Mammary microvascular endothelial cell (primary cell): ENCODE results near the gene SLC6A18. TPM values are rescaled to one million over a fixed set of nuclear protein-coding genes. Genes with fewer than 3 reads are reported as not detected.

Source experiments
- total RNA-seq: library from RNA; depleted of rRNA; stranded (reverse); fragments of >200 nt; gene quantifications from 2 replicates; pipeline ENCODE4 v1.2.3, GENCODE V29; 2015

Gene SLC6A18, protein sequence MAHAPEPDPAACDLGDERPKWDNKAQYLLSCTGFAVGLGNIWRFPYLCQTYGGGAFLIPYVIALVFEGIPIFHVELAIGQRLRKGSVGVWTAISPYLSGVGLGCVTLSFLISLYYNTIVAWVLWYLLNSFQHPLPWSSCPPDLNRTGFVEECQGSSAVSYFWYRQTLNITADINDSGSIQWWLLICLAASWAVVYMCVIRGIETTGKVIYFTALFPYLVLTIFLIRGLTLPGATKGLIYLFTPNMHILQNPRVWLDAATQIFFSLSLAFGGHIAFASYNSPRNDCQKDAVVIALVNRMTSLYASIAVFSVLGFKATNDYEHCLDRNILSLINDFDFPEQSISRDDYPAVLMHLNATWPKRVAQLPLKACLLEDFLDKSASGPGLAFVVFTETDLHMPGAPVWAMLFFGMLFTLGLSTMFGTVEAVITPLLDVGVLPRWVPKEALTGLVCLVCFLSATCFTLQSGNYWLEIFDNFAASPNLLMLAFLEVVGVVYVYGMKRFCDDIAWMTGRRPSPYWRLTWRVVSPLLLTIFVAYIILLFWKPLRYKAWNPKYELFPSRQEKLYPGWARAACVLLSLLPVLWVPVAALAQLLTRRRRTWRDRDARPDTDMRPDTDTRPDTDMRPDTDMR
- total RNA-seq = not detected in 2 replicates

DNA sequence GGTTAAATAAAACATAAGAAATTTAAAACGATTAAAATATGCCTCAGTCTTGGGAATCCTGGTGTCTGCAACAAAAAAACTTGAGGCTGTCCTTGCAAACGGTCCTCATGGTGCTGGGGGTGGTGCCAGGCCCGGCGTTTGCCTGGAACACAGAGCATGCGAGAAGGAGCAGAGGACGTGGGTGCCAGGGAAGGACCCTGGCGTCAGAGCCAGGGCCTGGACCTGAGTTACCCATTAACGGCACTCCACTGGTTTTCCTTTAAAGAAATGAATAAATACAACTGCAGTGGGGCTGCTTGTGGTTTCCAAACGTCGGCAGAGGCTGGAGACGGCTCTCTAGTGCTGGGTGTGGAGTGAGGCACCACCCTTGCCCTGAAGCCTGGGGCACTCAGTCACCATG is at the start of gene SLC6A18:
Gene SLC6A18, plus strand, starts transcription at position 301 of the 400 bp plus-strand sequence. Its CDS starts 97 bp downstream, at position 398.

DNA sequence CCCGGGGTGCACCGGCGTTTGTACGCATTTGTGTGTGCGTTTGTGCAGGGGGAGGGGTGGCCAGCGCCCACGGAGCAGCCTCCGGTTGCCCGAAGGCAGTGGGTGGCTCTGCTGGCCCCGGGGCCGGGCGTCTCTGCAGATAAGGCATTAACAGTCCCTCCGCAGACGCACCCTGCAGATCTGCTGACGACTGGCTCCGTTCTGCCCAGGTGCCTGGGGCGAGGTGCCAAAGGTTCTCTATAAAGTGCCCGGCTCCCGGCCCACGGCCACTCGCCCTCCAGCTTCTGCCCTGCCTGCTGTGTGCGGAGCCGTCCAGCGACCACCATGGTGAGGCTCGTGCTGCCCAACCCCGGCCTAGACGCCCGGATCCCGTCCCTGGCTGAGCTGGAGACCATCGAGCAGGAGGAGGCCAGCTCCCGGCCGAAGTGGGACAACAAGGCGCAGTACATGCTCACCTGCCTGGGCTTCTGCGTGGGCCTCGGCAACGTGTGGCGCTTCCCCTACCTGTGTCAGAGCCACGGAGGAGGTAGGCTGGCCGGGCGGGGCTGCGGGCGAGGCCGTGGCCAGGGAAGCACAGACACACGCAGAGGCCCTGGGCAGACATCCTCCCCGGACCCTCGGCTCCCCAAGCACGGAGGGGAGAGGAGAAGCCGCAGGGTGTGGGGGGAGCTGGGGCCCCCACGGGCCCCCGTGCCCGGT is 23.7 kb upstream of the SLC6A18 start, which contains the start of gene SLC6A19:
Gene SLC6A19, plus strand, starts transcription at position 269 of the 699 bp plus-strand sequence. Its CDS starts 56 bp downstream, at position 325.

DNA sequence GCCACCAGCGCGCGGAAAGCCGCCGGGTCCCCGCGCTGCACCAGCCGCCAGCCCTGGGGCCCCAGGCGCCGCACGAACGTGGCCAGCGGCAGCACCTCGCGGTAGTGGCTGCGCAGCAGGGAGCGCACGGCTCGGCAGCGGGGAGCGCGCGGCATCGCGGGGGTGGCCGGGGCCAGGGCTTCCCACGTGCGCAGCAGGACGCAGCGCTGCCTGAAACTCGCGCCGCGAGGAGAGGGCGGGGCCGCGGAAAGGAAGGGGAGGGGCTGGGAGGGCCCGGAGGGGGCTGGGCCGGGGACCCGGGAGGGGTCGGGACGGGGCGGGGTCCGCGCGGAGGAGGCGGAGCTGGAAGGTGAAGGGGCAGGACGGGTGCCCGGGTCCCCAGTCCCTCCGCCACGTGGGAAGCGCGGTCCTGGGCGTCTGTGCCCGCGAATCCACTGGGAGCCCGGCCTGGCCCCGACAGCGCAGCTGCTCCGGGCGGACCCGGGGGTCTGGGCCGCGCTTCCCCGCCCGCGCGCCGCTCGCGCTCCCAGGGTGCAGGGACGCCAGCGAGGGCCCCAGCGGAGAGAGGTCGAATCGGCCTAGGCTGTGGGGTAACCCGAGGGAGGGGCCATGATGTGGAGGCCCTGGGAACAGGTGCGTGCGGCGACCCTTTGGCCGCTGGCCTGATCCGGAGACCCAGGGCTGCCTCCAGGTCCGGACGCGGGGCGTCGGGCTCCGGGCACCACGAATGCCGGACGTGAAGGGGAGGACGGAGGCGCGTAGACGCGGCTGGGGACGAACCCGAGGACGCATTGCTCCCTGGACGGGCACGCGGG is 69.9 kb downstream of the SLC6A18 start, which contains the start of gene TERT:
Gene TERT, minus strand, starts transcription at position 234 of the 815 bp plus-strand sequence. Its CDS starts 79 bp downstream, at position 155.

Other genes starting within 250 kb of the SLC6A18 start
- 0.25 TPM in 1 of 2 replicates, not detected in the other for gene NKD2, start 216.6 kb upstream of the SLC6A18 start, total RNA-seq
- 19.8 and 27.1 TPM in 2 replicates for gene SLC12A7, start 113.3 kb upstream of the SLC6A18 start, total RNA-seq
- gene SLC6A19, start 23.8 kb upstream of the SLC6A18 start, total RNA-seq = not detected in 2 replicates
- not detected in 2 replicates for gene TERT, start 69.7 kb downstream of the SLC6A18 start, total RNA-seq
- gene CLPTM1L, start 119.7 kb downstream of the SLC6A18 start, total RNA-seq = 131 and 144 TPM in 2 replicates
- not detected in 2 replicates for gene SLC6A3, start 220.1 kb downstream of the SLC6A18 start, total RNA-seq